HG02870 (cell line): Measurements from ENCODE around the gene PRSS21.

Experiments
- ATAC-seq: cut with Tn5 transposase; IDR thresholded peaks from one replicate; pipeline ENCODE4 v1.9.1; 2021; ENCODE audit warnings: mild to moderate bottlenecking, moderate library complexity; ENCODE audit not compliant: unreplicated experiment

Gene PRSS21

DNA sequence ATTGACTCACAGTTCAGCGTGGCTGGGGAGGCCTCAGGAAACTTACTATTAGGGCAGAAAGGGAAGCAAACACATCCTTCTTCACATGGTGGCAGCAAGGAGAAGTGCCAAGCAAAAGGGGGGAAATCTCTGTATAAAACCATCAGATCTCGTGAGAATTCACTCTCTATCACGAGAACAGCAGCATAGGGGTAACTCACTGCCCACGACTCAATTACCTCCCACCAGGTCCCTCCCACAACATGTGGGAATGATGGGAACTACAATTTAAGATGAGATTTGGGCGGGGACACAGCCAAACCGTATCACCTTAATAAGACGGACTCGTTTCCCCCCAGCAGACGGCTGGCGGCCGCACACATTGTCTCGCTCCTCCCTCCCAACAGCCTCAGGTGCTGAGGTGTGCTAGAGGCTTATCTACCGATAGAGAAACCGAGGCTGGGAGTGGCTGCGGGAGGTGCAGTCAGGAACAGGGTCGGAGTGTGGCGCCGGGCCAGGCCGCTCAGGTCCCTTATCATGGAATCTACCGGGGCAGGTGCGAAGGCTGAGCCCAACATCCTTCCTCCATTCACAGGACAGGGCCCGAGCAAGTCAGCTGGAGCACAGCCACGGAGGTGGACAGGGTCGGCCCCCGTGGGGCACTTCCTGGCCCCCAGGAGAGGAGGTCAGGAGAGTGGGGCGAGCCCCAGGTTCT, 8.2 kb downstream of the PRSS21 start:
- ATAC-seq: no peak

DNA sequence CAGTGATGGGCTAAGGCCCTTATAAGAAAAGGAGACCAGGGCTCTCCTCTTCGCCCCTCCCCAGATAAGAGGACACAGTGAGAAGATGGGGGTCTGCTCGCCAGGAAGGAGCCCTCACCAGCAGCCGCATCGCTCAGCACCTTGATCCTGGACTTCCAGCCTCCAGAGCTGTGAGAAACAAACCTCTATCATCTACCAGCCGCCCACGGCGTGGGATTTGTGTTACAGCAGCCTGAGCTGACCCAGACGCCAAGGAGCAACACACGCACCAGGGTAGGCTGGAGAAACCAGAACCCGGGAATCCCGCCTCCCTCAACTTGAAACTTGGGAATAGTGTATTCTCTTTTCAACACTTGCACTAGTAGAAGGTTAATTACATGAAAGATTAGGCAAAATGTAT, 8.9 kb downstream of the PRSS21 start:
- no peak for ATAC-seq

DNA sequence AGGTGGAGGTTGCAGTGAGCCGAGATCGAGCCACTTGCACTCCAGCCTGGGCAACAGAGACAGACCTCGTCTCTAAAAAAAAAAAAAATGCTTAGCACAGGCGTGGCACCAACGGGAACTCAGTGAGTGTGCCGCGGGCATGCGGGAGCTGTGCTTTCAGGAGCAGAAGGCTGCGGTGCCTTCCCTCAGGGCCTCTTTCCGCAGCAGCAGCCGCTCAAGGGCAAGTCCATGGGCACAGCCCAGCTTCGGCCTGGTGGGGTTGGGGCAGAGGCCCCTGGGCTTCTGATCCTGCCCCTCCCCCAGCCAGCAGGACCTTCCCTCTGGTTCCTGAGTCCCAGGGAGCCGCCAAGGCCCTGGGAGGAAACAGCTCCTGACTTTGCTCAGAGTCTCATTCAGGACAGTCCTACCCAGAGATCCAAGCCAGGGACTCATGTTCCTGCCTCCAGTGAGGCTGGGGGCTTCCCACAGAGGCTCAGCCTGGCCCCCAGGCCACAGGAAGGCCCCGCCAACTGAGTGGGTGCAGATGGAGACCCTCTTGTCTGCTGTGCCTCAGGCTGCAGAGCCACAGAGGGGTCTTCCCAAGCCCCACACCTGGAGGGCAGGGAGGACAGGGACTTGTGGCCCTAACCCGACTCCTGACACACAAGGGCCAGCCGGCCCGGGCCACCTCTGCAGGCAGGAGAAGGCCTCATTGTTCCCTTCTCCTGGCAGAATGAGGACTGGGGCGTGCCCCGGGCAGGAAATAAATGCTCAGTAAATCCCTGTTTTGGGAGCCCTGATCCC, 9.7 kb downstream of the PRSS21 start:
- no peak for ATAC-seq

- ATAC-seq: no peak
Observed at GRCh38 chr16:2827374-2827791, 10.3 kb downstream of the PRSS21 start.

DNA sequence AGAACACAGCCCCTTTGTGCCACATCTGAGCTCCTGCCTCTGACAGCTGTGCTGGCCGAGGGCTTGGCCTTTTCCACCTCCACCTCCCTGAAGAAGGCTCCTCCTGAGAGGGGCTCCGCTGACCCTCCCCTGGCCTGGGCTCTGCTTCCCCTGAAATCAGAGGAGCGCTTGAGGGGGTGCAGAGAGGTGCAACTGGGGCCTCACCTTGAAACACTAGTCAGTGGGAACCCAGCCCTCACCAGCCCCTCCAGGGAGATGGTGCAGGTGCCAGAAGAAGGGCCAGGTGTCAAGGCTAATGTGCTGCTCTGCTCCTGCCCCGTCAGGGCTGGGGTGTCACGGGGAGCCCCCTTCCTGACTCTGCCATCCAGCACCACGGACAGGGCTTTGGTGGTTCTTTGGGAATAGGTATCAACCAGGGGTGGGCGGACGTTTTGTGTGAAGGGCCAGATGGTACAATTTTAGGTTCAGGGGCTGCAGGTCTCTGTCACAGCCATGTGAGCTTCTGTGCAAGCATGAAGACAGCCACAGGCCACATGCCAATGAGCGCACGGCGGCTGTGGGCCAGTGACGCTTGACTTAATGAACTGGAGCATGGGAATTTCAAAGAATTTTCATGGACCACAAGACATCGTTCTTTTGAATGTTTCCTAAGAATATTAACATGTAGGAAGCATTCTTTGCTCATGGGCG, 10.9 kb downstream of the PRSS21 start:
- no peak for ATAC-seq

GRCh38 chr16:2828521-2828840, 11.4 kb downstream of the PRSS21 start:
- no peak for ATAC-seq

DNA sequence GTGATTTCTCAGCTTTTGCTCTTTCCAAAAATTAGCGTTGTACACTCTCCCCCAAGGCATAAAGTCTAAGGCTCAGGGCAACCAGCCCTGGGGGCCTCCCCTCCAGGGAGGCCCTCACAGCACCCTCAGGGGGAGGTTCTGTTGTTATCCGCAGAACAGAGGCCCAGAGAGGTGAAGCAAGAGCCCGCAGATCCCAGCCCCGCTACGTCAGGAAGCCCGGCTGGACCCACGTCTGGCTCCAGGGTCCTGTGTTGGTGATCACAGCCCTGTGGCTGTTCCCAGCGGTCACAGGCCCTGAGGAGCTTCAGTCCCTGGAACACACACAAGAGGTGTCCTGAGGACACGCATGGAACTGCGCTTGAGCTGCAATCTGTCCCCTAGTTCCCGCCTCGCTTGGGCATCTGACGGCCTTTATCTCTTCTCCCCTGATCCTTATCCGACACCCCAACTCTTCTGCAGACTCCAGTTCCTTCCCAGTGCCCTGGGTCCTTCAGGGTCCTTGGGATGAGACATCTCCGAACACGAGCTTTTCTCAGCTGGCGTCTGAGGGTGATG, 11.9 kb downstream of the PRSS21 start:
- no peak for ATAC-seq

- ATAC-seq: no peak
Observed at GRCh38 chr16:2829501-2830354, 12.7 kb downstream of the PRSS21 start, which contains the start of gene ZG16B. Gene ZG16B, plus strand, starts transcription at chr16:2830303. Its CDS starts 139 bp downstream, at chr16:2830442.

DNA sequence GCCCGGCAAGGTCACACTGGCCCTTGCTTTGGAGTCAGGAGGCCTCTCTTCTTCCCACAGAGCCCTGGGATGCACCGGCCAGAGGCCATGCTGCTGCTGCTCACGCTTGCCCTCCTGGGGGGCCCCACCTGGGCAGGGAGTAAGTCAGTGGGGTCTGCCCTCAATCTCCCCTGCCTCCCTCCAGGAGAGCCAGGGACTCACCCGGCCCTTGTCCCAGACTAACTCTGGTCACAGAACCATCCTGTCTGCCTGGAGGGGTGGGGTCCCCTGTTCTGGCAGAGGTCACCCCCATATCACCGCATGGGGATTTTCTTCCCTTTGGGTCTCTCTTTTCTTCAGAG, 13.3 kb downstream of the PRSS21 start:
- ATAC-seq: no peak

GRCh38 chr16:2831203-2831602, 14.2 kb downstream of the PRSS21 start:
- no peak for ATAC-seq

DNA sequence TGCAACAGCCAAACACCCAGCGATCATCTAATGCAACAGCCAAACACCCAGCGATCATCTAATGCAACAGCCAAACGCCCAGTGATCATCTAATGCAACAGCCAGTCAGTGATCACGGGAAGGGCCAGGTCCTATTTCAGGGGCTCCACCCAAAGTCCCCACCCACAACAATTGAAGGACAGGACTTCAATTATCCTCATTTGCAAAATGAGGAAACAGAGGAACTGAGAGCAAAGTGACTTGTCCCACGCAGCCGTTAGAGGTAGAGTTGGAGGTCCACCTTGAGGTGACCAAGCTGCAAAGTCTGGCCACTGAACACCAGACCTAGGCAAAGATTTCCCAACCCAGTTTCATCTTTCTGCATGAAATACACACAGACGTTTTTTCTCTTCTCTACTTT, 16.7 kb downstream of the PRSS21 start:
- no peak for ATAC-seq

GRCh38 chr16:2834968-2835367, 17.9 kb downstream of the PRSS21 start:
- no peak for ATAC-seq

DNA sequence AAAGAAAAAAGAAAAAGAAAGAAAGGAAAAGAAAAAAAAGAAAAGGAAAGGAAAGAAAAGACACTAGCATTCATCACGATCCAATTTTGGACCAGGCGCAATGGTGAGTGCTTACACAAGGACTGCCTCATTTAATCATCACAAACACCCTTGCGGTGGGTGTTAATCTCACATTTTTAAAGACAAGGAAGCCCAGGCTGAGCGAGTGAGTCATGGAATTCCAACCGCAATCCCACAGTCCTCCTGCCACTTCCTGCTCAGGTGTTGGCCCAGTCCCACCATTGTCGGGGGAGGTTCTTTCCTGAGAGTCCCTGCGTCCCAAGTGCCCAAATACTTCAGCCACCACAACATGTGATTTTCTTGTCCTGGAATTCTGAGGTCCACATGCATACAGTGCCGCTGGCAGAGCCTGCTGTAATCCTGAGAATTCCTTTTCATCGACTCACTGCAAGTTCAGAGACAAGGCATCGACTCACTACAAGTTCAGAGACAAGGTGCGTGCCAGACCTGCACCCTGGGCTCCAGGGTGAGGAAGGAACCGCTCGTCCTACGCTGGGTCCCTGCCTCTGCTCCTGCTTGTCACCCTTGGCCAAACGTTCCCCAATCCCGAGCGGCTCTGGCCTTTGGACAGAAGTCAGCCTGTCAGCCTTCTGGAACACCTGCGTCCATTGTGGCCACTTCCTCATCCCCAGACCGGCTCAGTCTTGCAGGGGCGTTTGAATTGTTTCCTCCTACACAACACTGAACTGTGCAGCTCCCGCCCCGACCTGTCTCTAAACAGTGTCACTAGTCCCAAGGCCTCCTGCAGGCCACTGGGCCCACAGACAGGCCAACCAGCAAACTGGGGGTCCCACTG, 18.8 kb downstream of the PRSS21 start:
- no peak for ATAC-seq

DNA sequence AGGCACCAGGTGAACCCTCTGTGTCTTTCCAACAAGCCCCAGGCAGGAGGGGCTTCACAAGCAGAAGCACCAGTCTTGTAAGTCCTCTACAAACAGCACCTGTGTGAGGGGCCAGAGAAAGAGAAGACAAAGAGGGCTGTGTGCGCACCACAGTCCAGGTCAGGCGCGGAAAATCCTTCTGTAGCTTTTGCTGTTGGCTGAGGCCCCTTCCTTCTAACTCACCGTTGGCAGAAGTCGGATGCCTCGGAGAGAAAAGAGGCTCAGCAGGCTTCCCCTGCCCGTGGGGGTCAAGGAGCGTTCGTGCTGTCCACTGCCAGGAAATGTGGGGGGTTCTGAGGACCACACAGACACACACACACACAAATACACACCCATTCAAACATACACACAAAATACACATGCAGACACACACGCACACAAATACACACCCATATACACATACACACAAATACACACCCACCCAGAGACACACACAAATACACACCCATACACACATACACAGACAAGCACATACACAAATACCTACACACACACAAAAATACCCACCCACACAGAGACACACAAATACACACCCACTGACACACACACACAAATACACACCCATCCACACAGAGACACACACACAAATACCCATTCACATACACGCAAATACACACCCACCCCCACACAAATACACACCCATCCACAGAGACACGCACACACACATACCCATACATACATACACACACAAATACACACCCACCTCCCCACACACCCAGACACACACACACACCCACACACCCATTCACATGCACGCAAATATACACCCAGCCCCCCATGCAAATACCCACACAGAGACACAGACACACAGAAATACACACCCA, 19.8 kb downstream of the PRSS21 start:
- no peak for ATAC-seq

GRCh38 chr16:2838928-2839327, 21.9 kb downstream of the PRSS21 start:
- no peak for ATAC-seq

DNA sequence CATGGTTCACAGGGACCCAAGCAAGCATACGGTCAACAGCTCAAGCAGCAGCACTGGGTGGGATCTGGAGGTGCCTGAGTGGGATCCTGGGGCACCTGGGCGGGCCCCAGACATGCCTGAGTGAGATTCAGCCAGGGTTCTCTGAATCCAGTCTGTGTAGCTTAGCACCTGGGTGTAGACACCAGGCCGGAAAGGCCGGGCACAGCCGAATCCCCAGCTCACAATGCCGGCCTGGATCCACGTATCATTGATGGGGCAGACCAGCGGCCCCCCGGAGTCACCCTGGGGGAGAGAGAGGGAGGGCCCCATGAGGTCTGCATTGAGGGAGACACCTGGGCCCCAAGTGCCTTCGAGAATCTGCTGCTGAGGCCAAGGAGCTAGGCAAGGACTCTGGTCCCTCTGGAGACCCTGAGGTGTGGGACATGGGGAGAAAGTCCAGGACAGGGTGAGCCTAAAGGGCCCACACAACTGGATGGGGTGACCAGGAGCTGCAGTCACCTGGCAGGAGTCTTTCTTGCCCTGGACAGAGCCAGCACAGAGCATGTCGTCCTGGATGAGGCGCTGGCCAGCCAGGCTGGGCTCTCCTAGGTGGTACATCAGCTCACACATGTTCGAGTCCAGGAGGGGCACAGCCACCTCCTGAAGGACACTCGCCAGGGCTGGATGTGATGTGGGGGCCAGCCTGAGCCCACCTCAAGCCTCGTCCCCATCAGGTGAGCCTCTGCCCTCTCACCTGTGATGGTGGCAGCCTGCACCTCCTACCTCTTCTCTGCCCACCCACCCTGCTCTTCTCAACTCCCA, 22.8 kb downstream of the PRSS21 start:
- no peak for ATAC-seq

- no peak for ATAC-seq
Observed at GRCh38 chr16:2840914-2841313, 23.9 kb downstream of the PRSS21 start.
